Central memory CD4-positive, alpha-beta T cell (primary cell): ENCODE results near the gene GIMD1.
"Not testable (repeated sequence)": the region's sequence is repeated elsewhere in the genome, so short reads cannot be mapped to it uniquely, and the experiment has no call there.

ENCODE experiments used
- DNase-seq: peaks from one replicate; pipeline ENCODE4 v3.0.0; 2022
- total RNA-seq, 3 experiments: gene quantifications; one replicate each; lab custom pipeline; 2026; lab: John Stamatoyannopoulos, UW

Gene GIMD1
- total RNA-seq: 0 reads per million in 3 experiments

DNA sequence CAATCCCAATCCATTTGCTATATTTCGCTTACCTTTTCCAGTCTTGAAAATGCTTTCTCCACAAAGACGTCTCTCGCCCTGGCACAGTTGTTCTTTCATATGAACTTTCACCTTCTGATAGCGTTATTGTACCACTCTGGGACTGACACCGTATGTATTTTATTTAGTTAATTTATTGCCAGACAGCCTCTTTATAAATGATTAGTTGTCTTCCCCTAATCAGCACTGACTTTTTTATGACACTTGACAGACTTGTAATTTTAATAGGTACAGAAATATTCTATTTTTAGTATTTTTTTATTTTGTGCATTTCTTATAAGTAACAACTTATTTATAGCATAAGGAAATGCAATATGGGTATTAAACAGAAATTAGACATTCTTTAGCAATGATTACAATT is at the start of gene GIMD1:
TSS of gene GIMD1 (minus strand) at position 101 of the 400 bp plus-strand sequence. CDS start 1,343 bp downstream, outside the sequence.
- no peak for DNase-seq

GRCh38 chr4:106414366-106414765 is 45.8 kb upstream of the GIMD1 start:
- no peak for DNase-seq

DNA sequence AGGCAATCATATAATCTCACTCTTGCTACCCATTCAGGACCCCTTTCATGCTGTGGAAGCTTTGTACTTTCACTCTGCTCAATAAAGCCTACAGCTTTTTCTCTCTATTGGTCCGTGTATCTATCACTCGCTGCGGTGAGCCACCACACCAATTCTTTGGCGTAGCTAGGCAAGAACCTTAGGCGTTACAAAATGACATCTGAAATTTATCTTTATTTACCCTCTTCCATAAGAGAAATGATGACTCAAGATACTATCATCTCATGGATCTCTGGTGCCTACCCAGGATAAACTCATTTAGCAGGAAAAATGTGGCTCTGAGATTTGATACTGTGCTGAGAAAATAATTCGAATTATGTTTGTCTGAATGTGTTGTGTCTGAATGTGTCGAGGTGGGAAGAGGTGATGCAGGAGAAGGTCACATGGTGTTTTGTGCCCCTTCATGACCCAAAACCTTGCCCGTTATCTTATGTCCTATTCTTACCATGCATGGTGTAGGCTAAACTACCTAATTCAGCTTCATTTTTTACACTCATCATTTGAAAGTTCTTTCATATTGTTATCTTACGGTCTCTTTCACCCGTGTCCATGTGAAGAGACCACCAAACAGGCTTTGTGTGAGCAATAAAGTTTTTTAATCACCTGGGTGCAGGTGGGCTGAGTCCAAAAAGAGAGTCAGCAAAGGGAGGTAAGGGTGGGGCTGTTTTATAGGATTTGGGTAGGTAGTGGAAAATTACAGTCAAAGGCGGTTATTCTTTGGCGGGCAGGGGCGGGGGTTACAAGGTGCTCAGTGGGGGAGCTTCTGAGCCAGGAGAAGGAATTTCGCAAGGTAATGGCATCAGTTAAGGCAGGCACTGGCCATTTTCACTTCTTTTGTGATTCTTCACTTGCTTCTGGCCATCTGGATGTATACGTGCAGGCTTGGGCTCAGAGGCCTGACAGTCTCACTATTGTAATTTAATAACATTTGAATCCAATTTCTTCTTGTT is 41.6 kb upstream of the GIMD1 start:
- DNase-seq: no peak

DNA sequence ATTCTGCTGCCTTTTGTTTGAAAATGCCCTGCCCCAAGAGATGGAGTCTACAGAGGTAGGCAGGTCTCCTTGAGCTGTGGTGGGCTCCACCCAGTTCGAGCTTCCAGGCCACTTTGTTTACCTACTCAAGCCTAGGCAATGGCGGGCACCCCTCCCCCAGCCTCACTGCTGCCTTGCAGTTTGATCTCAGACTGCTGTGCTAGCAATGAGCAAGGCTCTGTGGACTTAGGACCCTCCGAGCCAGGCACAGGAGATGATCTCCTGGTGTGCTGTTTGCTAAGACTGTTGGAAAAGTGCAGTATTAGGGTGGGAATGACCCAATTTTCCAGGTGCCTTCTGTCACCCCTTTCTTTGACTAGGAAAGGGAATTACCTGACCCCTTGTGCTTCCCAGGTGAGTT is 39.4 kb upstream of the GIMD1 start:
- not testable (repeated sequence) for DNase-seq

- DNase-seq: no peak
Observed at GRCh38 chr4:106401157-106401556, 32.6 kb upstream of the GIMD1 start.

DNA sequence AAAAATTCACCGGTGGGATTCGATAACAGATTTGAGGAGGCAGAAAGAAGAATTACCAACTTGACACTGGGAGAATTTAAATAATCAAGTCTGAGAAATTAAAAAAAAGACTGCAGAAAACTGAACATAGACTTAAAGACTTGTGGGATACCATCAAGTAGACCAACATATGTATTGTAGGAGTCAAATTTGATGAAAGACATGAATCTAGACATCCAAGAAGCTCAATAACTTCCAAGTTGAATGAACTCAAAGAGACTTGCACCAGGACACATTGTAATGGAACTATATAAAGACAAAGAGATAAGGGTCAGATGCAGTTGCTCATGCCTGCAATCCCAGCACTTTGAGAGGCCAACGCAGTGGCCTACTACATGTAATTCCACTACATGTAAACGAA is 30.3 kb upstream of the GIMD1 start:
- DNase-seq: not testable (repeated sequence)

DNA sequence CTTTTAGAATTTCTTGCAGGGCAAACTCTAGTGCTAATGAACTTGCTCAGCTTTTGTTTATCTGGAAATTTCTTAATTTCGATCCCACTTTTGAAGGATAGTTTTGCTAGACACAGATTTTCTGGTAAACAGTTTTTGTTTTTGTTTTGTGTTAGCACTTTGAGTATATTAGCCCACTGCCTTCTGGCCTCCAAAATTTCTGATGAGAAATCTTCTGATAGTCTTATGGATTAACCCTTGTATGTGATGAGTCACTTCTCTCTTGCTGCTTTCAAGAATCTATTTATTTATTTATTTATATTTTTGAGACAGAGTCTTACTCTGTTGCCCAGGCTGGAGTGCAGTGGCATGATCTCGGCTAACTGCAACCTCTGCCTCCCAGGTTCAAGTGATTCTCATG is 27.0 kb upstream of the GIMD1 start:
- DNase-seq: no peak

- DNase-seq: no peak
Observed at GRCh38 chr4:106385853-106386393, 17.3 kb upstream of the GIMD1 start.

DNA sequence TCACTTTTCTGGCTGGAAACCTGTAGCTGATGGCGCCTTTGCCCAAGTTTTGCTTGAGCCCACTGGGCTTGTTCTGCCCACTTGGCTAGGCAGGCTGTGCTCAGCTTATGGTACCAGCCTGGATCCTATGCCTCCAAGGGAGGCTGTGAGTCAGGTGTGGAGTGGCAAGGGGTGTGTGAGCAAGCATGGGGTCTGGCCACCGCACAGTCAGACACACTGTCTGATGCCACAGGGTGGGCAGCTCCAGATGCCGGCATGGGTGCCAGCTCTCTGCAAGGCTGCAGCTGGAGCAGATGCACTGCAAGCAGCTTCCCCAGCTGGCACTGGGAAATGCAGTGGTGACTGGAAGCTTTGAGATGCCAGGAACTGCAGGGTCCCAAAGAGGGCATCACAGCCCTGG is 16.3 kb upstream of the GIMD1 start:
- DNase-seq: no peak

- no peak for DNase-seq
Observed at GRCh38 chr4:106380179-106380578, 11.6 kb upstream of the GIMD1 start.

DNA sequence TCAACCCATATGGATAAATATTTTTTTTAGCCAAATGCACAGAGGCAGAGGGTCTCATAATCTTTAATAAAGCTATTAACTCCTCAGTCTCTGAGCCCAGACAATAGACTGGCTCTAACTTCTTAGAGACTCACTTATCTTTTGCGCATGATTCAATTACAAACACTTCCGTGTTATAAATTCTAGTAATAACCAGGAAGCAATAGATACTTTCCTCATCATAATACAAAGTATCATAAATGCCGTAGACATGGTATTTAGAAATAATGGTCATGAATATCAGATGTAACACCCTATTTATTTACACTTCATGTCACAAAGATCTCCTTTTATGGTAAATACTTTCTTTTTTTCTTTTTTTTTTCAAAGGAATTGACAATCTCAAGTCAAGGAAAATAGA is 4.4 kb upstream of the GIMD1 start:
- no peak for DNase-seq

- DNase-seq: no peak
Observed at GRCh38 chr4:106371161-106371560, 2.6 kb upstream of the GIMD1 start.

DNA sequence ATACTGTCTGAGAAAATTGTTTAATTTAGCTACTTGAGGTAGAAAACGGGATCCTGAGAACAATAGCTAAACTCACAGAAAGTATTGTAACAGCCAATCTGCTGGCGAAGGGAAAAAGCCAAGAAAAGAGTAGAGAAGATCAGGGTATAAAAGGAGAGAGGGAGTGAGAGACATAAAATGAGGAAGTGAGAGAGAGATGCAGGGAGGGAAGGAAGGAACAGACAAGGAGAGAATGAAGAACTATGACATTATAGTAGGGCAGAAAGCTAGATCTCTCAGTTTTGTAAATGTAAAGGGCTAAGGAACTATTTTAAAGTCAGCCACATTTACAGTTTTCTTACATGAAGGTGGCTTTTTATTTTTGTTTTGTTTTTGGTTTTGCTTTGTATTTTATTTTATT is 1.6 kb upstream of the GIMD1 start:
- no peak for DNase-seq

DNA sequence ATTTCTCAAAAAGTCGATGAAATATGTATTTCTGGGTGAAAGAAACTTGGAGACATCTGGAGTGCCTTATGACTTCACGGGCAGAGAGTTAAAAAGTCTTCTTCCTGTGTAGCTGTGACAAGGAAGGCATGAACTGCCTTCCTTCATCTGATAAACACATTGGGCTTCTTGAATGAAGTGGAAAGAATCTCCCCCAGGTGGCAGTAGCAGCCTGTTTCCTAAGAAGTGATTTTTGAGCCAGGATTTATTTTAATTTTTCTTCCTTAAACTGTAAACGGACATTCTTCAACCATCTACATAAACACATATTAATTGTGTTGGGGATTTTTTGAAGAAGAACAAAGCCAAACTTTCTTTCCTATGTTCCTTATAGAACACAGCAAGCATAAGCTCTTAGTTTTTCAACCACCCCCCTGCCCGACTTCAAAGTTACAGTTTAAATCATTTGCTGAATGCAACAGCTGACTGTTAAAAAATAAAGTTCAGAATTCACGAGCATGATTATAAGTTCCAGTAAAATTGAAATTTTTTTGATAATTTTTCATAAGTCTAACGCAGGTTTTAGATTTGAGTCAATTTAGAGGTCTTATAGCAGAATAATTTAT is 980 bp upstream of the GIMD1 start:
- no peak for DNase-seq

GRCh38 chr4:106367072-106367471 is 1.5 kb downstream of the GIMD1 start:
- no peak for DNase-seq

DNA sequence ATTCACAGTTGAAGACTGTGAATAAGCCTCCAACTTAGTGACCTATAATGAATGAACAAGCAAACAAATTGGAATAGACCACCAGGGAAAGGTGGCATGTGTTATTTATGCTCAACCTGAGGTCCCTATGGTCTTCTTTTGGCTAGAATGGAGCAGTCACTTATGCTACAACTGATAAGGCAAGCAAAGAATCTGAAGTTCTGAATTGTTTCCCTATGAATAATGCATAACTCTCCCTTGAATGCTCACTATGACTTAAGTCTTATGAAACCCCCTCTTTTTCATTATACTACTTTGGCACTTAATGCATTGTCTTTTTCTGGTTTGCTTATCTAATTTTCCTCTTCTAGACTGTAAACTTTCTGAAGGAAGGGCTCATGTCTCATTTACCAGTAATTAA is 2.6 kb downstream of the GIMD1 start:
- no peak for DNase-seq

DNA sequence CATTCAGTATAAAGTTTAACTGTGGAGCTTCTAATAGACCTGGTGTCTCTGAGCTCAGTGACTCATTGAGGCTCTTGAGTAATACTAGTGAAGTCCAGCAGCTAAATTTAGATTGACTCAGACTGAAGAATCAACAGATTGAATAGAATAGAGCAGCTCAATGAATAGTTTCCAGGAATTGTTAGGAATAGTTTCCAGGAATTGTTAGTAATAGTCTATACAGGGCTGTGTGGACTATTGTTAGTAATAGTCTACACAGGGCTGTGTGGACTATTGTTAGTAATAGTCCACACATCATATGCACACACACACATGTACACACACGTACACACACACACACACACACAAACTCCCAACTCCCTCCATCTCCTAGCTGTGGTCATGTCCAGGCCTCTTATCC is 3.0 kb downstream of the GIMD1 start:
- no peak for DNase-seq

DNA sequence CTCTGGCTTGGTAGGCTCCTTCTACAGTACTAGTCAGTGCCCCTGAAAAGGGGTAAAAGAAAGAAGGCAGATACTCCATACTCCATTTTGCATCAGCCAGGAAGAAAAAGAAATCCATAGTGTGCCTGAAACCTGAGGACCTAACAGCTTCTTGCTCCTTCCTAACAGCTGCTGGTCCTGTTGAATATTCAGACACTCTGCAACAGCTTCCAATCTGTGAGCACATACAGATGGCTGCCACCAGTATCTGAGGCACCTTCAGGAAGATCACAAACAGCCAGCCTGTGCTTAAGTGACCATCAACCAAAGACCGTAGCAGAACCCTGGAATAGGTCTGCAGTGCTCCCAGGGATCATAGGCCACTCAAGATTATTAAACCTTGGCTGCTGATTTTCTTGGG is 4.3 kb downstream of the GIMD1 start:
- no peak for DNase-seq

GRCh38 chr4:106362086-106362825 is 6.3 kb downstream of the GIMD1 start:
- no peak for DNase-seq

DNA sequence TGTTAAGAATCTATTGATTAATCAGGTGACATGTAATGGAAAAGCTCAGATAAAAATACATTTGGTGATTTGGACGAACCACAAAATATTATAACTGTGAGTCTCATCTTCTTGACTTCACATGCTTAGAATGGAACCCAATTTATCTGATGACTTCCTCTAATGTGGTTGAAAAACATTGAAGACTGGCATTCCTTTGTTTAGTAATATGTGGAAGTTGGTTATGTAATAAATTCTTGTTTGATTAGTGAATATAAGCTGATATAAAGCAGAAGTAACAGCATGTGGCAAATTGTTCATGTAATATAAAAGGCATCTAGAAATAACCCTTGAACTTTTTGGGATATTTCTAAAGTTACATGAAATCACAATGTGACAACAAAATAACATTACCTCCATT is 9.7 kb downstream of the GIMD1 start:
- DNase-seq: no peak

GRCh38 chr4:106355193-106355592 is 13.4 kb downstream of the GIMD1 start:
- no peak for DNase-seq

DNA sequence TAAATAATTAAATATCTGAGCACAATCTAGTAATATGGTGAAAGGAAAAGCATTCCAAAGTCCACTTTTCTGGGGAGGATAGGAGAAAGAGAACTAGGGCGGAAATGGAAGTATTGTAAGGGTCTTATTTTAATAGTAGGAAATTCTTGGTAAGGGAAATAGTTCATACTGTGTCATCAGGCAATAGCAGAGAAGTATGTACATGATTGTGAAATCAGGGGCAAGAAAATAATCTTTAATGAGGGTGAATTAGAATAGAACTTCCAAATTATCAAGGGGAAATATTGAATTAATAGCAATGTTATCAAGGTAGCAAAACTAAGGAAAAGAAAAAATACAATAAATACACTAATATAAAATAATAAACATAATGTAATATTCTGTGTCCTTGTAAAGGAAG is 14.8 kb downstream of the GIMD1 start:
- no peak for DNase-seq

DNA sequence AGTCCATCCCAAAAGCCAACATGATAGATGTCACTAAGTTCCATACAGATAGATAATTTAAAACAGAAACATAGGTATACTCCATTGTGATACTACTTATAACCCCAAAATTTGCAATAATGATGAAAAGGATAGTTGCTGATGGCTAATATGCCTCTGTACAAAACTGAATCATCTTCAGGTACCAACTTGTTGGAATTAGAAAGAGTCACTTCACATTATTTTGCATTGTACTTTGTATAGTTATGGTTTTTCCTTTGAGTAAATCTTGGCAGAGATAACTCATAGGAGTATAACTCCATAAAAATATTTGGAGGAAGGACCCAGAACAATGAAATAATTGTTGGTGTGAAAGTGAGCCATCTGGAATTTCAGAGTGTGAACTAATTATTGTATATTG is 17.6 kb downstream of the GIMD1 start:
- no peak for DNase-seq
